HepG2 (cell line): ENCODE measurements around the gene SATB1. TPM values are rescaled to one million over a fixed set of nuclear protein-coding genes. Genes with fewer than 3 reads are reported as not detected.

Experiments
- ATAC-seq: fragments of 200-7000 bp; cut with Tn5 transposase; 3 replicates; pipeline ENCODE4 v1.9.1; 2020; ENCODE audit warnings: mild to moderate bottlenecking, moderate library complexity
- BruUV-seq: library from RNA; stranded (reverse); fragments of 400-500 nt; replicated peaks from 2 replicates; lab custom pipeline; 2021; lab: Mats Ljungman, UMichigan
- CTCF ChIA-PET: fragments of 300-600 bp; formaldehyde crosslinking; extraction: SDS; loops from one replicate; lab custom pipeline; 2021; ENCODE audit warnings: low total read pairs, inconsistent platforms, low intra/inter-chr PET ratio; lab: Yijun Ruan, JAX
- POLR2A ChIA-PET: fragments of 350-600 bp; sonication (Branson Sonifier 250); formaldehyde crosslinking; loops from one replicate; lab custom pipeline; 2020; ENCODE audit warnings: antibody characterized with exemption, inconsistent platforms; lab: Yijun Ruan, JAX
- DNase-seq: peaks from one replicate; pipeline ENCODE4 v3.0.0-alpha.2; 2015; ENCODE audit warnings: low spot score
- FAIRE-seq: peaks from 3 replicates; lab custom pipeline; 2011; peaks lifted over from hg19 to GRCh38; lab: Jason Lieb, UNC
- H2AFZ ChIP-seq: one replicate; pipeline ENCODE4 v1.6.1; 2011; ENCODE audit warnings: low read length, inconsistent platforms
- H3K27ac ChIP-seq: fragments of 300-600 bp; 3 replicates; pipeline ENCODE4 v1.8.0; 2011; ENCODE audit warnings: mixed run types, mild to moderate bottlenecking, mixed read lengths, low read length, inconsistent platforms; ENCODE audit not compliant: insufficient read depth; ENCODE audit errors: extremely low read length
- H3K27me3 ChIP-seq, 2 experiments: fragments of 200-600 bp in 1 of 2; 2 replicates in 1 of 2; 3 replicates in 1 of 2; pipeline versions ENCODE4 v1.6.0 to v1.8.0; 2011; ENCODE audit warnings: low read length in 2 of 2, mild to moderate bottlenecking in 2 of 2, moderate library complexity in 2 of 2, inconsistent platforms in 1 of 2; ENCODE audit not compliant: insufficient read depth in 2 of 2, control insufficient read depth in 1 of 2
- H3K36me3 ChIP-seq, 2 experiments: fragments of 200-600 bp in 1 of 2; replicated peaks in 1 of 2; 2 replicates in 1 of 2; 3 replicates in 1 of 2; pipeline versions ENCODE4 v1.5.1 to v1.8.0; 2011; ENCODE audit warnings: low read length in 2 of 2, inconsistent platforms in 1 of 2; ENCODE audit not compliant: insufficient read depth in 2 of 2, control insufficient read depth in 1 of 2
- H3K4me1 ChIP-seq: 2 replicates; pipeline ENCODE4 v1.5.1; 2012; ENCODE audit warnings: low read length, inconsistent platforms; ENCODE audit not compliant: insufficient read depth
- H3K4me2 ChIP-seq: 2 replicates; pipeline ENCODE4 v1.6.0; 2011; ENCODE audit warnings: low read depth, low read length, inconsistent platforms
- H3K4me3 ChIP-seq, 3 experiments: fragments of 200-600 bp in 1 of 3; sonication (generic), shearing (Covaris generic) in 1 of 3; replicated peaks in 1 of 3; 2 replicates each; pipeline ENCODE4 v1.5.1; 2011 to 2016; ENCODE audit warnings: low read length in 3 of 3, inconsistent platforms in 2 of 3, low read depth in 2 of 3, mild to moderate bottlenecking in 2 of 3, control low read depth in 1 of 3, mixed read lengths in 1 of 3; ENCODE audit not compliant: insufficient read depth in 1 of 3
- H3K79me2 ChIP-seq: one replicate; pipeline ENCODE4 v1.6.1; 2011; ENCODE audit warnings: low read length, inconsistent platforms; ENCODE audit not compliant: insufficient read depth
- H3K9ac ChIP-seq: 2 replicates; pipeline ENCODE4 v1.6.0; 2011; ENCODE audit warnings: mild to moderate bottlenecking, low read depth, low read length, inconsistent platforms; ENCODE audit not compliant: insufficient read depth
- H3K9me3 ChIP-seq: 2 replicates; pipeline ENCODE4 v1.5.1; 2012; ENCODE audit warnings: mild to moderate bottlenecking, low read length
- H4K20me1 ChIP-seq: 2 replicates; pipeline ENCODE4 v1.6.0; 2011; ENCODE audit warnings: inconsistent platforms, mild to moderate bottlenecking, low read length, moderate library complexity; ENCODE audit not compliant: insufficient read depth
- E2F5 ChIP-seq: sonication (generic); formaldehyde crosslinking; conservative IDR thresholded peaks from 2 replicates; pipeline ENCODE4 v1.4.0; 2020; ENCODE audit warnings: missing genetic modification reagents
- KAT8 ChIP-seq: IDR thresholded peaks from 2 replicates; pipeline ENCODE4 v1.6.1; 2016; ENCODE audit warnings: missing genetic modification reagents, missing compliant biosample characterization
- MAF1 ChIP-seq: sonication (generic); formaldehyde crosslinking; IDR thresholded peaks from 2 replicates; pipeline ENCODE4 v1.5.0; 2020; ENCODE audit warnings: missing genetic modification reagents, borderline replicate concordance
- NFYB ChIP-seq: sonication (generic); formaldehyde crosslinking; IDR thresholded peaks from 2 replicates; pipeline ENCODE4 v1.4.0; 2020; ENCODE audit warnings: missing genetic modification reagents
- NR1H2 ChIP-seq: sonication (generic); formaldehyde crosslinking; IDR thresholded peaks from 2 replicates; pipeline ENCODE4 v1.8.1; 2022; ENCODE audit warnings: low read depth, missing genetic modification reagents, borderline replicate concordance
- THRA ChIP-seq: sonication (generic); formaldehyde crosslinking; IDR thresholded peaks from 2 replicates; pipeline ENCODE4 v1.4.0; 2020; ENCODE audit warnings: missing genetic modification reagents, borderline replicate concordance
- ZNF576 ChIP-seq: sonication (generic); formaldehyde crosslinking; IDR thresholded peaks from 2 replicates; pipeline ENCODE4 v1.4.0; 2020; ENCODE audit warnings: mild to moderate bottlenecking, missing genetic modification reagents
- ZNF816 ChIP-seq: sonication (generic); formaldehyde crosslinking; IDR thresholded peaks from 2 replicates; pipeline ENCODE4 v1.8.0; 2022; ENCODE audit warnings: missing genetic modification reagents, mild to moderate bottlenecking, borderline replicate concordance
- ZNF841 ChIP-seq: sonication (generic); formaldehyde crosslinking; IDR thresholded peaks from 2 replicates; pipeline ENCODE4 v1.8.1; 2023; ENCODE audit warnings: missing genetic modification reagents, borderline replicate concordance
- ZZZ3 ChIP-seq: sonication (generic); formaldehyde crosslinking; IDR thresholded peaks from 2 replicates; pipeline ENCODE4 v1.4.0; 2020; ENCODE audit warnings: missing genetic modification reagents, mild to moderate bottlenecking, borderline replicate concordance
- WGBS: methylation state at CpG from one replicate; pipeline ENCODE4 v1.1.6; 2017; ENCODE audit warnings: low lambda C conversion rate; 5-methylcytosine and 5-hydroxymethylcytosine counted together
- in situ Hi-C: cut with HindIII; loops from 2 replicates; pipeline ENCODE4 v1.10.0; 2017; ENCODE audit warnings: low pct_unique_long_range_greater_than_20kb; ENCODE audit not compliant: extremely low pct_ligation_motif_present
- intact Hi-C: fragments of 100-400 bp; cut with micrococcal nuclease; formaldehyde crosslinking; loops from one replicate; pipeline ENCODE4 v1.10.0; 2022; ENCODE audit not compliant: unreplicated experiment
- polyA plus RNA-seq, 8 experiments: library from polyadenylated mRNA; depleted of rRNA in 3 of 8; stranded (reverse) in 7 of 8; unstranded in 1 of 8; fragments of >200 nt; fragmentation: Illumina TruSeq in 4 of 8; extraction: Trizol in 4 of 8; gene quantifications; 2 replicates each; pipeline versions ENCODE4 v1.2.1 to v1.2.3, GENCODE V29; 2011 to 2016; ENCODE audit warnings: low read depth in 4 of 8, missing spikeins in 1 of 8, mixed read lengths in 1 of 8; ENCODE audit not compliant: insufficient read depth in 1 of 8
- total RNA-seq, 5 experiments: library from RNA; depleted of rRNA; stranded (reverse); fragments of >200 nt; fragmentation: Illumina TruSeq; extraction: Trizol; gene quantifications; 2 replicates each; pipeline ENCODE4 v1.2.3, GENCODE V29; 2016; ENCODE audit warnings: low read depth in 1 of 5

SATB1 gene
- total and polyA plus RNA-seq, 2 of the 13 experiments (the other 11 are each of a cell fraction or from before 2014, with no cell fraction given), result 0.03 TPM; not detected in 1

- H3K9ac ChIP-seq, result no peak overlapping the region
- DNase-seq, result no peak
- no peak for FAIRE-seq
- CTCF ChIA-PET, result no interaction called here
- TF ChIP-seq ZZZ3, result no peak
- TF ChIP-seq NR1H2, result no peak
- no peak for TF ChIP-seq ZNF576 (CRISPR knock-in tag)
- no peak for TF ChIP-seq ZNF841
- TF ChIP-seq NFYB (CRISPR knock-in tag), result no peak
- no peak for TF ChIP-seq E2F5 (CRISPR knock-in tag)
- no peak for TF ChIP-seq MAF1
- no peak for TF ChIP-seq KAT8
- no peak for TF ChIP-seq ZNF816 (CRISPR knock-in tag)
- TF ChIP-seq THRA (CRISPR knock-in tag), result no peak
- in situ Hi-C loops (no loop called here), intact Hi-C loops (no loop called here)
- H2AFZ ChIP-seq, result no peak overlapping the region
- POLR2A ChIA-PET, result no interaction called here
- H3K9me3 ChIP-seq, result no peaks in the 10 kb centered on the region
- H3K79me2 ChIP-seq, result no peaks in the 10 kb centered on the region
- 0% methylated on average over 1 of the region's 1 CpG for WGBS
- H4K20me1 ChIP-seq, result no peaks in the 10 kb centered on the region
- no peak overlapping the region for H3K4me3 ChIP-seq
- no peaks in the 10 kb centered on the region for H3K36me3 ChIP-seq
- ATAC-seq, result no peak
- H3K27ac ChIP-seq, result no peak overlapping the region
- H3K4me2 ChIP-seq, result no peak overlapping the region
- H3K4me1 ChIP-seq, result no peaks in the 10 kb centered on the region
- BruUV-seq, result no TSS peak
- no peaks in the 10 kb centered on the region for H3K27me3 ChIP-seq
Observed at GRCh38 chr3:18337231-18337630, 87.9 kb downstream of the SATB1 start.
